GM12874 (cell line): ENCODE data around the gene NUPR1.

ENCODE experiments used
- CTCF ChIP-seq: IDR thresholded peaks from 2 replicates; pipeline ENCODE4 v1.5.1; 2011; ENCODE audit warnings: low read depth, mild to moderate bottlenecking, control low read depth, low read length, moderate library complexity; ENCODE audit not compliant: insufficient read depth

Gene NUPR1

GRCh38 chr16:28538733-28539596 is at the start of gene NUPR1:
NUPR1 (minus strand) TSS chr16:28538974; CDS start chr16:28538907, 67 bp downstream.
- no peak for TF ChIP-seq CTCF

GRCh38 chr16:28587386-28587785 is 48.6 kb upstream of the NUPR1 start:
- no peak for TF ChIP-seq CTCF

GRCh38 chr16:28586466-28586865 is 47.7 kb upstream of the NUPR1 start:
- no peak for TF ChIP-seq CTCF

GRCh38 chr16:28585674-28586073 is 46.9 kb upstream of the NUPR1 start:
- TF ChIP-seq CTCF = no peak

- no peak for TF ChIP-seq CTCF
These were observed 42.0 kb upstream of the NUPR1 start for GRCh38 chr16:28580726-28581315.

- no peak for TF ChIP-seq CTCF
These were observed 36.8 kb upstream of the NUPR1 start for GRCh38 chr16:28575446-28576109.

- no peak for TF ChIP-seq CTCF
These were observed 36.2 kb upstream of the NUPR1 start for GRCh38 chr16:28574925-28575324.
